Skeletal muscle tissue (tissue), 4 donors: ENCODE measurements around the gene PLPP4. TPM values are rescaled to one million over a fixed set of nuclear protein-coding genes. Genes with fewer than 3 reads are reported as not detected.

Experiments used
- H3K27ac ChIP-seq: one replicate; pipeline ENCODE4 v1.7.0; 2013; ENCODE audit warnings: mild to moderate bottlenecking, low read depth, low read length, inconsistent platforms
- H3K27me3 ChIP-seq, 3 donors: one replicate each; pipeline ENCODE4 v1.7.0; 2013; ENCODE audit warnings: low read length in 3 of 3; ENCODE audit not compliant: control insufficient read depth in 3 of 3, insufficient read depth in 3 of 3
- H3K36me3 ChIP-seq, 3 donors: one replicate each; pipeline ENCODE4 v1.7.0; 2013; ENCODE audit warnings: low read length in 3 of 3; ENCODE audit not compliant: control insufficient read depth in 3 of 3, insufficient read depth in 3 of 3
- H3K4me1 ChIP-seq, 3 donors: one replicate each; pipeline ENCODE4 v1.7.0; 2013; ENCODE audit warnings: low read length in 3 of 3, mild to moderate bottlenecking in 3 of 3; ENCODE audit not compliant: control insufficient read depth in 3 of 3, insufficient read depth in 3 of 3
- H3K4me3 ChIP-seq, 3 donors: one replicate each; pipeline ENCODE4 v1.7.0; 2013; ENCODE audit warnings: low read length in 3 of 3
- H3K9ac ChIP-seq, 3 donors: one replicate each; pipeline ENCODE4 v1.7.0; 2013; ENCODE audit warnings: low read length in 3 of 3, mild to moderate bottlenecking in 3 of 3, moderate library complexity in 2 of 3, low read depth in 1 of 3
- H3K9me3 ChIP-seq, 3 donors: one replicate each; pipeline ENCODE4 v1.7.0; 2013; ENCODE audit warnings: low read length in 3 of 3; ENCODE audit not compliant: control insufficient read depth in 3 of 3
- total RNA-seq: library from RNA; depleted of rRNA; stranded (reverse); fragments of >200 nt; gene quantifications from one replicate; pipeline ENCODE4 v1.2.3, GENCODE V29; 2014
- donor health status: Osteomylitis.

PLPP4 gene
- total RNA-seq, 1 donor from 2014 or later = 0.52 TPM

DNA sequence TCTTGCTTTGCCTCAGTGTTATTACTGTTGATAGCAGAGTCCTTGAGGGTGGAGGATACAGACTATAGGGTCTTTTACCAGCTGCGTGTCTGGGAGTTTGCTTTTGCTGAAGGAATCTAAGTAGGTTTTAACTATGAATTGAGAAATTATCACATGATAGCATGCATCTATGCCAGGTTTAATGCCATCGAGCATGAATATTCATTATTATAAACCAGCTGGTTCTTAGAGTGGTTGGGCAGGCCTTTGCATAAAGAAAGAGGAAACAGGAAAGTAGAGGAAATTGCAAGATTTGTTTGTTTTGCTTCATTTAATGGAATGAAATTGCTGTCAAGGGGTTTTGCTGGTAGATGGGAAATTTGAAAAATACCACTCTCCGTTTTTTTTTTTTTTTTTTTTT lies 70.7 kb downstream of the PLPP4 start:
- H3K9me3 ChIP-seq = no peaks in the 10 kb centered on the region
- no peak overlapping the region for H3K9ac ChIP-seq
- H3K27ac ChIP-seq = no peak overlapping the region
- H3K27me3 ChIP-seq = no peaks in the 10 kb centered on the region
- H3K4me1 ChIP-seq = no peaks in the 10 kb centered on the region
- no peak overlapping the region for H3K4me3 ChIP-seq
- H3K36me3 ChIP-seq = no peaks in the 10 kb centered on the region

DNA sequence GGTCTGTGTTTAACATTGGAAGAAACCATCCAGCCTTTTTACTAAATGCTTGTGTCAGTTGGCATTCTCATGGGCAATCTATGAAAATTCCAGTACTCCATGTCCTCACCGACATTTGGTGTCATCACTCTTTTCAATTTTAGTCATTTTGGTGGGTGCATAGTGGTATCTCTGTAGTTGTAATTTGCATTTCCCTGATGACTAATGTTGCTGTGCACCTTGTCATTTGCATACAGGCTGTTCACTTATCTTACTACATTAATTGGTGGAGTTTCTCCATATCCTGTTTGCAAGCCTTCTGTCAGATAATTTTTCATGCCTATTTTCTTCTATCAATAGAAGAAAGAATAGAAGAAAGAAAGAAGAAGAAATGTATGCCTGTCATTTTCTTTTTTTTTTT lies 73.7 kb downstream of the PLPP4 start:
- Histone ChIP-seq H3K27me3 (no peaks in the 10 kb centered on the region), H3K9me3 (no peaks in the 10 kb centered on the region), H3K4me3 (no peak overlapping the region), H3K27ac (no peak overlapping the region), H3K9ac (no peak overlapping the region), H3K36me3 (no peaks in the 10 kb centered on the region), H3K4me1 (no peaks in the 10 kb centered on the region)

DNA sequence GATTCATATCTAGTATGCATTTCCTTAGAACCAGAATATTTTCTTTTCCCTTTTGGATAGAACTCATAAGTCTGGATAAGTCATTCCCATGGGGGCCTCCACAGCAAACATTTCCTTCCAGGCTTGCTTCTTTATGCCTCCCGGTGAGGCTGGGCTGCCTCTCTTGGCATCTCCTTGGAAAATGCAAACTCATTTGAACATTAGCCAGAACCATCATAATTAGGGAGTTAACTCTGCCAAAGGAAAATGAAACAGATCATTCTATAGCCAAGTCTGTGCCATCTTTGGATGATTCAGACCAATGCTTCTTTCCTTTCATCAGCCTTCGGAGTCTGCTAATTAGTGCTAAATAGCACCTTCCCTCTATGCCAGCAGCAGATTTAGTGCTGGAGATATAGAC lies 81.1 kb downstream of the PLPP4 start:
- Histone ChIP-seq H3K9me3 (no peaks in the 10 kb centered on the region), H3K27ac (no peak overlapping the region), H3K9ac (no peak overlapping the region), H3K27me3 (no peaks in the 10 kb centered on the region), H3K4me1 (no peaks in the 10 kb centered on the region), H3K4me3 (no peak overlapping the region), H3K36me3 (no peaks in the 10 kb centered on the region)

DNA sequence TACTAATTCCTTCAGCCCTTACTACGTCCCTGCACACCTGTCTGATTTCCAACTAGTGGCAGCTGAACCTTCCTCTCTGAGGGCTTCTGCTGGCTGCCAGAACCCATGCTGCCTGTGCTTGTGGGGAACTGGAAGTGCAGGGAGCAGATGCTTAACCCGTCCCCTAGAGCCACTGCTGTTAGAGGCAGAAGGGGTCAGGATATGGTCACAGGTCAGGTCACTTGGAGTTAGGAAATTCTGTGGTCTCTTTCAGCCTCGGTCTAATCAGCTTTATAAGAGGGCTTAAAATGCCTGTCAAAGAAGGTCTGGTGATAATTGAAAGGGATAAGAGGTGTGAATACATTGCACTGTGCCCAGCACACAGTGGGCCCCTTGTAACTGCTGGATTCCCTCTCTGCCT lies 82.0 kb downstream of the PLPP4 start:
- Histone ChIP-seq H3K9me3 (no peaks in the 10 kb centered on the region), H3K4me1 (no peaks in the 10 kb centered on the region), H3K4me3 (no peak overlapping the region), H3K27me3 (no peaks in the 10 kb centered on the region), H3K27ac (no peak overlapping the region), H3K9ac (no peak overlapping the region), H3K36me3 (no peaks in the 10 kb centered on the region)

DNA sequence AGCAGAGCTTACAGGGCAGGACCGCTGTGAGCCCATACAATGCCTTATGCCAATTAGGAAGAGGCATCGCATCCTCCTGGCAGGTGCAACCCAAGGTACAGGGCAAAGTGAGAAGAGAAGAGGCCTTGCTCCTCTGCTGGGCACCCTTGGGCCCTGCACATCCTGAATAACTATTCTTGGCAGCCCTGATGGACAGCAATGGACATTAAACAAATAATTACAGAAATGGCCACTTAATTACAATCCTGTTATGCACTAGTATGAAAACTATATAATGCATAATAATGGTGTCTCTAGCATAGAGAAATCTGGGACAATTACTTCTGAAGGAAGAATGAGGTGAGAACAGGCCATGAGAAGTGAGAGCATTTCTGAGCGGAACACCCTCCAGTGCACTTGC lies 83.5 kb downstream of the PLPP4 start:
- H3K4me1 ChIP-seq = no peaks in the 10 kb centered on the region
- no peak overlapping the region for H3K27ac ChIP-seq
- H3K9me3 ChIP-seq = no peaks in the 10 kb centered on the region
- H3K36me3 ChIP-seq = no peaks in the 10 kb centered on the region
- no peak overlapping the region for H3K9ac ChIP-seq
- H3K27me3 ChIP-seq = no peaks in the 10 kb centered on the region
- no peak overlapping the region for H3K4me3 ChIP-seq

DNA sequence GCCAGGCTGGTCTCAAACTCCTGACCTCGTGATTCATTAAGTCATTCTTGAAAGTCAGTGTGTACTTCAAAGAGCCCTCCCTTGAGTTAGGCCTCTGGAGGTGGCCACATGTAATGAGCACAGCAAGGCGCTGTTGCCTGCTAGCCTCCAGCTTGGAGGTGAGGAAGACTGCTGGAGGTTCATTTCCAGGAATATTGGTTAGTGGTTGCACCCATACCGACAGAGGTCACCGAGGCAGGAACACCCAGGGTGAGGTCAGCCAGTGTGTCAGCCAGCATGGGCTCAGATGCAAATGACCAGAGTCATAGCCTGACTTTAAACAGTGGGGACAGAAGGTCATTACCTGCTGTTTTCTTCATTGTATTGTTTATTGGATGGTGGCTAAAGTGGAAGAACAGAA lies 85.0 kb downstream of the PLPP4 start:
- no peaks in the 10 kb centered on the region for H3K4me1 ChIP-seq

DNA sequence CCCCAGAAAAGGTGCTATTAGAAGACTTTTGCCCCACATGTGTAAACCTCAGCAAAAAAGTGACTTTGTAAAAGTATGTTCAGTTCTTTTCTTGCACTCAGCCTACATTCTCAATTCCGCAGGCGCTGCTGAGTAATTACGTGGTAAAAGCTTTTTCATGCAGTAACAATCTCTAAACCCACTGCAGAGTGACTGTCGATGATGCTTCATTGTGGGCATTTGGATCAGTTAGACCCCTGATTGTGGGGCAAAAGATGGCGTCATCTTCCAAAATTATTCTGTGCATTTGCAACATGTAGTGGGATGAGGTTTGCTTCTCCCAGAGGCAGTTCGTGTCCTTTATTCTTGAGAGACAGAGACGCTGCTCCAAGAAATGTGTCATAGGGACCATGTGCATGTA lies 85.6 kb downstream of the PLPP4 start:
- Histone ChIP-seq H3K27ac (no peak overlapping the region), H3K4me3 (no peak overlapping the region), H3K36me3 (no peaks in the 10 kb centered on the region), H3K9me3 (no peaks in the 10 kb centered on the region), H3K27me3 (no peaks in the 10 kb centered on the region), H3K4me1 (no peaks in the 10 kb centered on the region), H3K9ac (no peak overlapping the region)

More for the DNA sequence above, 85.0 kb downstream of the PLPP4 start:
- no peaks in the 10 kb centered on the region for H3K27me3 ChIP-seq
- no peak overlapping the region for H3K27ac ChIP-seq
- no peaks in the 10 kb centered on the region for H3K36me3 ChIP-seq
- no peak overlapping the region for H3K9ac ChIP-seq
- H3K9me3 ChIP-seq = no peaks in the 10 kb centered on the region
- no peak overlapping the region for H3K4me3 ChIP-seq

DNA sequence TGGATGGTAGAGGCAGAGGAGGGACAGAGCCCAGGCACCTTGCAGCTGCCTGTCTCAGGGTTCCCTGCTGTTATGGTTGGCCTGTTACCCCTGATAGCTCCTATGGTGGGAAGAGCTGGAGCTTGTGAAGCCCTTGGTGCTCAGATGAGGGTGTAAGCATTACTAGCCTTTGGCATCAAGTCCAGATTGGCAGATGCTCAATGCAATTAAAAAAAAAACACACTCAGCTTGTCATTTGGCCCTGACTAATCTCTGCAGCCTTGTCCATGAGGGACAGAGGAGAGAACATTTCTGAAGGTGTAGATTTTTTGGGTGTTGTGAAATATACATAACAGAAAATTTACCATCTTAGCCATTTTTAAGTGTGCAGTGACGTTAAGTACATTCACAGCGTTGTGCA lies 86.3 kb downstream of the PLPP4 start:
- H3K27me3 ChIP-seq = no peaks in the 10 kb centered on the region
- no peaks in the 10 kb centered on the region for H3K36me3 ChIP-seq
- no peak overlapping the region for H3K9ac ChIP-seq
- peaks cover 0 to 2% (median 0%) of the 10 kb centered on the region in 3 donors for H3K9me3 ChIP-seq
- no peaks in the 10 kb centered on the region for H3K4me1 ChIP-seq
- no peak overlapping the region for H3K27ac ChIP-seq
- no peak overlapping the region for H3K4me3 ChIP-seq

DNA sequence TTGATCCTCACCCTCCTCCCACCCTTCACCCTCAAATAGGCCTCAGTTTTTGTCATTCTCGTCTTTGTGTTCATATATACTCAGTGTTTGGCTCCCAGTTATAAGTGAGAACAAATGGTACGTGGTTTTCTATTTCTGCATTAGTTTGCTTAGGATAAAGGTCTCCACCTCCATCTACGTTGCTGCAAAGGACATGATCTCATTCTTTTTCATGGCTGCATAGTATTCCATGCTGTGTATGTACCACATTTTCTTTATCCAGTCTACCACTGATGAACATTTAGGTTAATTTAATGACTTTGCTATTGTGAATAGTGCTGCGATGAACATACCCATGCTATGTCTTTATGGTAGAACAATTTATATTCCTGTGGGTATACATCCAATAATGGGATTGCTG lies 91.2 kb downstream of the PLPP4 start:
- H3K9me3 ChIP-seq = peaks cover 0 to 3% (median 0%) of the 10 kb centered on the region in 3 donors
- no peak overlapping the region for H3K27ac ChIP-seq
- no peak overlapping the region for H3K9ac ChIP-seq
- no peaks in the 10 kb centered on the region for H3K27me3 ChIP-seq
- no peaks in the 10 kb centered on the region for H3K36me3 ChIP-seq
- no peak overlapping the region for H3K4me3 ChIP-seq
- no peaks in the 10 kb centered on the region for H3K4me1 ChIP-seq

DNA sequence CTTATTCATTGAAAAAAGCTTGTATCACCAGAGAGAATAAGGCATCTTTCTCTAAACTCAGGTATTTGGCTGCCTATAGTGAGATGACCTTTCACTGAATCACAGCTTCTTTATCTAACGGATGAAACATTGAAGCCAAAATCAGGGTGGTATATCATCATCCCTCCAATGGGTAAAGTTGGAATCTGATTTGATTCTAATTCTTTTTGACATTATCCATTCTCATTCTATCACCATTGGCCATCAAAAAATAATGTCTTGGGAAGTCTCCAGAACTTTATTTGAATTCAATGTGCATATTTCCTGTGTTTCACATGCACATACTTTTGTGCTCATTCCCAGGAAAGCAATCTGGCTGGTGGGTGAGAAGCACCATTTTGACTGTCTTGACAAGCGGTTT lies 95.2 kb downstream of the PLPP4 start:
- Histone ChIP-seq H3K9me3 (peaks cover 0 to 4% (median 3%) of the 10 kb centered on the region in 3 donors), H3K36me3 (no peaks in the 10 kb centered on the region), H3K27me3 (no peaks in the 10 kb centered on the region), H3K4me1 (no peaks in the 10 kb centered on the region), H3K9ac (no peak overlapping the region), H3K4me3 (no peak overlapping the region), H3K27ac (no peak overlapping the region)

DNA sequence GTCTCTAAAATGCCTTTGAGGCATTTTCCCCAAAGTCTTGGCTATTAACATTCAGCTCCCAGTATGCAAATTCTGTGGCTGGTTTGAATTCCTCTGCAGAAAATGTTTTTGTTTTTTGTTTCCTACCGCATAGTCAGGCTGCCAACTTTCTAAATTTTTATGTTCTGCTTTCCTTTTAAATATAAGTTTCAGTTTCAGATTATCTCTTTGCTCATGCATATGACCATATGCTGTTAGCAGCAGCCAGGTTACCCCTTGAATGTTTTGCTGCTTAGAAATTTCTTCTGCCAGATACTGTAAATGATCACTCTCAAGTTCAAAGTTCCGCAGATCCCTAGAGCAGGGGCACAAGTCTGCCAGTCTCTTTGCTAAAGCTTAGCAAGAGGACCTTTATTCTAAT lies 96.9 kb downstream of the PLPP4 start:
- no peaks in the 10 kb centered on the region for H3K36me3 ChIP-seq
- H3K27me3 ChIP-seq = no peaks in the 10 kb centered on the region
- no peak overlapping the region for H3K27ac ChIP-seq
- no peak overlapping the region for H3K4me3 ChIP-seq
- no peaks in the 10 kb centered on the region for H3K4me1 ChIP-seq
- H3K9ac ChIP-seq = no peak overlapping the region
- H3K9me3 ChIP-seq = peaks cover 0 to 4% (median 0%) of the 10 kb centered on the region in 3 donors
